IgD-negative memory B cell (primary cell): ENCODE data around the gene SLIT3. TPM values are rescaled to one million over a fixed set of nuclear protein-coding genes. Genes with fewer than 3 reads are reported as not detected.

ENCODE experiments used
- H3K27ac Mint-ChIP-seq, 3 donors: one replicate each; pipeline ENCODE4 v1.8.0; 2020 to 2022; ENCODE audit warnings: mild to moderate bottlenecking in 3 of 3, mixed read lengths in 3 of 3, moderate library complexity in 1 of 3
- H3K27me3 Mint-ChIP-seq: one replicate; pipeline ENCODE4 v1.8.0; 2021; ENCODE audit warnings: mixed read lengths
- H3K36me3 Mint-ChIP-seq: one replicate; pipeline ENCODE4 v1.8.0; 2020; ENCODE audit warnings: mild to moderate bottlenecking, mixed read lengths
- H3K4me1 Mint-ChIP-seq, 3 donors: one replicate each; pipeline ENCODE4 v1.8.0; 2020 to 2022; ENCODE audit warnings: mixed read lengths in 3 of 3, mild to moderate bottlenecking in 1 of 3
- H3K4me3 Mint-ChIP-seq, 4 donors: one replicate each; pipeline ENCODE4 v1.8.0; 2020 to 2022; ENCODE audit warnings: mild to moderate bottlenecking in 4 of 4, mixed read lengths in 4 of 4, moderate library complexity in 3 of 4
- H3K9me3 Mint-ChIP-seq, 3 donors: one replicate each; pipeline ENCODE4 v1.8.0; 2020 to 2021; ENCODE audit warnings: mixed read lengths in 3 of 3, mild to moderate bottlenecking in 1 of 3
- polyA plus RNA-seq: library from polyadenylated mRNA; unstranded; fragments of 300-500 nt; fragmentation: Illumina TruSeq; gene quantifications from one replicate; pipeline ENCODE4 v1.2.3, GENCODE V29; 2021

The SLIT3 gene
- polyA plus RNA-seq, 1 donor from 2014 or later = not detected

- peak overlapping the region in 1 of 3 donors; percentile 53 for H3K27ac Mint-ChIP-seq
Measured at GRCh38 chr5:168833936-168834335, 467.0 kb downstream of the SLIT3 start.

GRCh38 chr5:168833383-168833782, 467.6 kb downstream of the SLIT3 start:
- peaks cover 4% of the 10 kb centered on the region for H3K36me3 Mint-ChIP-seq
- peaks cover 5% of the 10 kb centered on the region for H3K27me3 Mint-ChIP-seq
- H3K27ac Mint-ChIP-seq = no peak overlapping the region
- H3K9me3 Mint-ChIP-seq = no peaks in the 10 kb centered on the region
- no peaks in the 10 kb centered on the region for H3K4me1 Mint-ChIP-seq
- no peak overlapping the region for H3K4me3 Mint-ChIP-seq

More at GRCh38 chr5:168833936-168834335, 467.0 kb downstream of the SLIT3 start:
- Mint-ChIP-seq H3K4me3 (no peak overlapping the region), H3K9me3 (no peaks in the 10 kb centered on the region), H3K27me3 (peaks cover 6% of the 10 kb centered on the region), H3K36me3 (peaks cover 2% of the 10 kb centered on the region), H3K4me1 (no peaks in the 10 kb centered on the region)

- H3K4me3 Mint-ChIP-seq = no peak overlapping the region
- peaks cover 4% of the 10 kb centered on the region for H3K36me3 Mint-ChIP-seq
- H3K27me3 Mint-ChIP-seq = peaks cover 5% of the 10 kb centered on the region
Measured at GRCh38 chr5:168832308-168832707, 468.6 kb downstream of the SLIT3 start.

GRCh38 chr5:168831383-168831782, 469.6 kb downstream of the SLIT3 start:
- Mint-ChIP-seq H3K27ac (no peak overlapping the region), H3K9me3 (no peaks in the 10 kb centered on the region), H3K36me3 (peaks cover 4% of the 10 kb centered on the region), H3K27me3 (peaks cover 5% of the 10 kb centered on the region), H3K4me3 (no peak overlapping the region), H3K4me1 (no peaks in the 10 kb centered on the region)

More at GRCh38 chr5:168832308-168832707, 468.6 kb downstream of the SLIT3 start:
- H3K4me1 Mint-ChIP-seq = no peaks in the 10 kb centered on the region
- H3K9me3 Mint-ChIP-seq = no peaks in the 10 kb centered on the region
- H3K27ac Mint-ChIP-seq = no peak overlapping the region

- Mint-ChIP-seq H3K4me1 (no peaks in the 10 kb centered on the region), H3K4me3 (no peak overlapping the region), H3K27ac (no peak overlapping the region), H3K9me3 (no peaks in the 10 kb centered on the region), H3K36me3 (peaks cover 4% of the 10 kb centered on the region), H3K27me3 (peaks cover 5% of the 10 kb centered on the region)
Measured at GRCh38 chr5:168830833-168831232, 470.1 kb downstream of the SLIT3 start.

- Mint-ChIP-seq H3K36me3 (peaks cover 4% of the 10 kb centered on the region), H3K4me1 (no peaks in the 10 kb centered on the region), H3K4me3 (no peak overlapping the region), H3K9me3 (no peaks in the 10 kb centered on the region), H3K27me3 (peaks cover 5% of the 10 kb centered on the region), H3K27ac (peak overlapping the region in 1 of 3 donors; percentile 8)
Measured at GRCh38 chr5:168829922-168830417, 471.0 kb downstream of the SLIT3 start.

GRCh38 chr5:168829044-168829443, 471.9 kb downstream of the SLIT3 start:
- Mint-ChIP-seq H3K4me1 (no peaks in the 10 kb centered on the region), H3K9me3 (peaks cover 0 to 2% (median 0%) of the 10 kb centered on the region in 3 donors), H3K27ac (no peak overlapping the region), H3K4me3 (no peak overlapping the region), H3K36me3 (peaks cover 4% of the 10 kb centered on the region), H3K27me3 (peaks cover 5% of the 10 kb centered on the region)

GRCh38 chr5:168827636-168828035, 473.3 kb downstream of the SLIT3 start:
- Mint-ChIP-seq H3K27me3 (no peaks in the 10 kb centered on the region), H3K27ac (no peak overlapping the region), H3K4me1 (no peaks in the 10 kb centered on the region), H3K36me3 (peaks cover 5% of the 10 kb centered on the region), H3K9me3 (peaks cover 0 to 2% (median 0%) of the 10 kb centered on the region in 3 donors), H3K4me3 (no peak overlapping the region)

GRCh38 chr5:168826246-168826725, 474.7 kb downstream of the SLIT3 start:
- Mint-ChIP-seq H3K27me3 (no peaks in the 10 kb centered on the region), H3K4me1 (no peaks in the 10 kb centered on the region), H3K36me3 (peaks cover 5% of the 10 kb centered on the region), H3K9me3 (peaks cover 0 to 2% (median 0%) of the 10 kb centered on the region in 3 donors), H3K27ac (no peak overlapping the region), H3K4me3 (peak overlapping the region in 1 of 4 donors; percentile 14)

GRCh38 chr5:168822745-168823281, 478.1 kb downstream of the SLIT3 start:
- Mint-ChIP-seq H3K4me3 (no peak overlapping the region), H3K36me3 (peaks cover 1% of the 10 kb centered on the region), H3K27ac (no peak overlapping the region), H3K4me1 (no peaks in the 10 kb centered on the region), H3K9me3 (peaks cover 0 to 2% (median 0%) of the 10 kb centered on the region in 3 donors), H3K27me3 (peaks cover 2% of the 10 kb centered on the region)

- Mint-ChIP-seq H3K27ac (no peak overlapping the region), H3K36me3 (peaks cover 1% of the 10 kb centered on the region), H3K27me3 (peaks cover 2% of the 10 kb centered on the region), H3K4me1 (no peaks in the 10 kb centered on the region), H3K4me3 (no peak overlapping the region), H3K9me3 (peaks cover 0 to 2% (median 0%) of the 10 kb centered on the region in 3 donors)
Measured at GRCh38 chr5:168822248-168822744, 478.6 kb downstream of the SLIT3 start.

GRCh38 chr5:168820874-168821273, 480.1 kb downstream of the SLIT3 start:
- H3K27ac Mint-ChIP-seq = no peak overlapping the region
- H3K27me3 Mint-ChIP-seq = peaks cover 2% of the 10 kb centered on the region
- peaks cover 1% of the 10 kb centered on the region for H3K36me3 Mint-ChIP-seq
- H3K9me3 Mint-ChIP-seq = peaks cover 0 to 2% (median 0%) of the 10 kb centered on the region in 3 donors
- H3K4me1 Mint-ChIP-seq = no peaks in the 10 kb centered on the region
- no peak overlapping the region for H3K4me3 Mint-ChIP-seq

- Mint-ChIP-seq H3K27ac (no peak overlapping the region), H3K4me3 (no peak overlapping the region), H3K27me3 (peaks cover 2% of the 10 kb centered on the region), H3K4me1 (no peaks in the 10 kb centered on the region), H3K36me3 (peaks cover 1% of the 10 kb centered on the region), H3K9me3 (no peaks in the 10 kb centered on the region)
Measured at GRCh38 chr5:168819004-168819621, 481.8 kb downstream of the SLIT3 start.

GRCh38 chr5:168818558-168818957, 482.4 kb downstream of the SLIT3 start:
- H3K27ac Mint-ChIP-seq = no peak overlapping the region
- no peaks in the 10 kb centered on the region for H3K4me1 Mint-ChIP-seq
- H3K4me3 Mint-ChIP-seq = no peak overlapping the region
- H3K36me3 Mint-ChIP-seq = peaks cover 1% of the 10 kb centered on the region
- peaks cover 2% of the 10 kb centered on the region for H3K27me3 Mint-ChIP-seq
- no peaks in the 10 kb centered on the region for H3K9me3 Mint-ChIP-seq

- Mint-ChIP-seq H3K27me3 (peaks cover 2% of the 10 kb centered on the region), H3K9me3 (no peaks in the 10 kb centered on the region), H3K36me3 (no peaks in the 10 kb centered on the region), H3K4me1 (no peaks in the 10 kb centered on the region), H3K27ac (no peak overlapping the region), H3K4me3 (no peak overlapping the region)
Measured at GRCh38 chr5:168817591-168817990, 483.3 kb downstream of the SLIT3 start.
